Measurements from ENCODE around the gene PDGFRB.

Gene PDGFRB

DNA sequence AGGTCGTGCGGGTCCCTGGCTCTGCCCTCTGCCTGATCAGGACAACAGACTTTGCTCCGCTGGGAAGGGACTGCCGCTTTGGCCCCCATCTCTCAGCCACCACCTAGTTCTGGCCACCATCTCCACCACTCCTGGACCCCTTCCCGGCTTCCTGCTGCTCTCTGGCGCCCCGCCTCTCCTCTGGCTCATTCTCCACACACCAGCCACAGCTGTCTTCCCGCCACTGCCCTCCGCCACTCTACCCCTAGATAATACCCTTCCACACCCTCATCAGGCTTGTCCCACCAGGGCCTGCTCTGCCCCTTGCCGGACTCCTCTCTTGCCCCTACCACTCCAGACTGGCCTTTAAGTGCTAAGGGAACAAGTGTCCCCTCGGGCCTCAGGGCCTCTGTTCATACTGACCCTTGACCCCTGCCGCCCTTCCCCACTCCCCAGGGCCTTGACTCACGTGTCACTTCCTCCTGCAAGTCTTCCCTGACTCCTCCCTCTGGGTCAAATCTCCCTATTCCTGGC lies 8.0 kb upstream of the PDGFRB start:
- H3F3A ChIP-seq (ENCODE audit: control insufficient read depth, insufficient read depth) = no peaks in the 10 kb centered on the region
- H3K4me1 ChIP-seq (ENCODE audit: control insufficient read depth, low read length) = peaks cover 18% of the 10 kb centered on the region
- no peaks in the 10 kb centered on the region for H3K79me2 ChIP-seq (ENCODE audit: control insufficient read depth, low read length)
- H3K9me2 ChIP-seq (replicated peaks; ENCODE audit: control insufficient read depth, low read length) = no peaks in the 10 kb centered on the region
- no peaks in the 10 kb centered on the region for H3K27me3 ChIP-seq (ENCODE audit: control insufficient read depth, low read length)
- TF ChIP-seq, protein P1, sequence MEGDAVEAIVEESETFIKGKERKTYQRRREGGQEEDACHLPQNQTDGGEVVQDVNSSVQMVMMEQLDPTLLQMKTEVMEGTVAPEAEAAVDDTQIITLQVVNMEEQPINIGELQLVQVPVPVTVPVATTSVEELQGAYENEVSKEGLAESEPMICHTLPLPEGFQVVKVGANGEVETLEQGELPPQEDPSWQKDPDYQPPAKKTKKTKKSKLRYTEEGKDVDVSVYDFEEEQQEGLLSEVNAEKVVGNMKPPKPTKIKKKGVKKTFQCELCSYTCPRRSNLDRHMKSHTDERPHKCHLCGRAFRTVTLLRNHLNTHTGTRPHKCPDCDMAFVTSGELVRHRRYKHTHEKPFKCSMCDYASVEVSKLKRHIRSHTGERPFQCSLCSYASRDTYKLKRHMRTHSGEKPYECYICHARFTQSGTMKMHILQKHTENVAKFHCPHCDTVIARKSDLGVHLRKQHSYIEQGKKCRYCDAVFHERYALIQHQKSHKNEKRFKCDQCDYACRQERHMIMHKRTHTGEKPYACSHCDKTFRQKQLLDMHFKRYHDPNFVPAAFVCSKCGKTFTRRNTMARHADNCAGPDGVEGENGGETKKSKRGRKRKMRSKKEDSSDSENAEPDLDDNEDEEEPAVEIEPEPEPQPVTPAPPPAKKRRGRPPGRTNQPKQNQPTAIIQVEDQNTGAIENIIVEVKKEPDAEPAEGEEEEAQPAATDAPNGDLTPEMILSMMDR (IDR thresholded peaks at IDR 0.05; ENCODE audit: low read depth, low read length, poor library complexity, severe bottlenecking) = no peak
- TF ChIP-seq EZH2phosphoT487 (IDR thresholded peaks at IDR 0.05; ENCODE audit: borderline replicate concordance, low read length) = no peak
- no peaks in the 10 kb centered on the region for H3K9me3 ChIP-seq (ENCODE audit: control insufficient read depth, insufficient read depth, low read length)
- H3K36me3 ChIP-seq (ENCODE audit: control insufficient read depth, low read length) = no peaks in the 10 kb centered on the region
- H3K27ac ChIP-seq (ENCODE audit: low read depth, low read length) = no peak overlapping the region
- H3K4me2 ChIP-seq (ENCODE audit: low read length) = no peak overlapping the region
- H3K4me3 ChIP-seq (ENCODE audit: low read length) = no peak overlapping the region
- no peaks in the 10 kb centered on the region for H4K20me1 ChIP-seq (ENCODE audit: control insufficient read depth, insufficient read depth, low read depth, low read length)

DNA sequence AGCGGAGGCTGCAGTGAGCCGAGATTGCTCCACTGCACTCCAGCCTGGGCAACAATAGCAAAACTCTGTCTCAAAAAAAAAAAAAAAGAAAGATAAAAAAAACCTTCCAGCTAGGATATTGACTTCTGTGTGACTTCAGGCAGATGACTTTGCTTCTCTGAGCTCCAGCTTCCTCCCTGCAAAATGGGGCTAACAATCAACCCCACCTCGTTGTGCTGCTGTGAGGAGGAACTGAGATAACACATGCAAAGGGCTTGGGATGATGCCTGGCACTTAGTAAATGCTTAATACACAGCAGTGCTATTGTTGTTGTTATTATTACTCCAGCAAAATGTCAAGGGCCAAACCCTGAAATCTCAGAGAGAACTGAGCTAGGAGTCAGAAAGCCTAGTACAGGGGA lies 7.4 kb upstream of the PDGFRB start:
- TF ChIP-seq, protein P1 (IDR thresholded peaks at IDR 0.05; ENCODE audit: low read depth, low read length, poor library complexity, severe bottlenecking) = no peak
- TF ChIP-seq EZH2phosphoT487 (IDR thresholded peaks at IDR 0.05; ENCODE audit: borderline replicate concordance, low read length) = no peak
- Histone ChIP-seq H3K36me3 (ENCODE audit: control insufficient read depth, low read length) (no peaks in the 10 kb centered on the region), H3F3A (ENCODE audit: control insufficient read depth, insufficient read depth) (no peaks in the 10 kb centered on the region), H4K20me1 (ENCODE audit: control insufficient read depth, insufficient read depth, low read depth, low read length) (no peaks in the 10 kb centered on the region), H3K27me3 (ENCODE audit: control insufficient read depth, low read length) (no peaks in the 10 kb centered on the region), H3K9me3 (ENCODE audit: control insufficient read depth, insufficient read depth, low read length) (no peaks in the 10 kb centered on the region), H3K9me2 (replicated peaks; ENCODE audit: control insufficient read depth, low read length) (no peaks in the 10 kb centered on the region), H3K27ac (ENCODE audit: low read depth, low read length) (no peak overlapping the region), H3K4me2 (ENCODE audit: low read length) (no peak overlapping the region), H3K4me1 (ENCODE audit: control insufficient read depth, low read length) (peaks cover 18% of the 10 kb centered on the region), H3K4me3 (ENCODE audit: low read length) (no peak overlapping the region), H3K79me2 (ENCODE audit: control insufficient read depth, low read length) (no peaks in the 10 kb centered on the region)

DNA sequence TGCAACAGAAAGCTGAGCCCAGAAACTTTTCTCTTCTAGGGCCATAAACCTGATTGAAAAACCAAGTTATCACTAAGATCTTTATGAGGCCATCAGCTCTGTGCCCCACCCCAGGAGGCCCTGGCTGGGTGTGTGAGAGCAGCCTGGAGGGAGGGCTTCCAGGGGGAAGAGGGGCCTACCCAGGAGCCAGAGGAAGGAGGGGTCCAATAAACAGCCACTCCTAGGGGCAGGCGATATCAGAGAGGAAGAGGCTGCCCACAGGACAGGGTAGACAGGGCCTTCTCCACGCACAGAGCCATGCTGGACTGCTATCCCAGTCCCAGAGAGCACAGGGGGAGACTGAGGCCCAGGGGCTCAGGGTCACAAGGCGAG lies 6.5 kb upstream of the PDGFRB start:
- Histone ChIP-seq H3K4me1 (ENCODE audit: control insufficient read depth, low read length) (peaks cover 18% of the 10 kb centered on the region), H3K36me3 (ENCODE audit: control insufficient read depth, low read length) (no peaks in the 10 kb centered on the region), H3K9me2 (replicated peaks; ENCODE audit: control insufficient read depth, low read length) (no peaks in the 10 kb centered on the region), H3K27me3 (ENCODE audit: control insufficient read depth, low read length) (0 out of 2 replicates have a peak, but pooled peaks cover 2% of the 10 kb centered on the region), H3K9me3 (ENCODE audit: control insufficient read depth, insufficient read depth, low read length) (no peaks in the 10 kb centered on the region), H3F3A (ENCODE audit: control insufficient read depth, insufficient read depth) (no peaks in the 10 kb centered on the region), H3K27ac (ENCODE audit: low read depth, low read length) (no peak overlapping the region), H3K4me3 (ENCODE audit: low read length) (no peak overlapping the region), H3K4me2 (ENCODE audit: low read length) (no peak overlapping the region), H3K79me2 (ENCODE audit: control insufficient read depth, low read length) (no peaks in the 10 kb centered on the region), H4K20me1 (ENCODE audit: control insufficient read depth, insufficient read depth, low read depth, low read length) (no peaks in the 10 kb centered on the region)
- TF ChIP-seq, protein P1 (IDR thresholded peaks at IDR 0.05; ENCODE audit: low read depth, low read length, poor library complexity, severe bottlenecking) = no peak
- no peak for TF ChIP-seq EZH2phosphoT487 (IDR thresholded peaks at IDR 0.05; ENCODE audit: borderline replicate concordance, low read length)
